DMS153 treated with DMSO at 0.1 percent for 48 hours (cell line): ENCODE measurements around the gene TRAF1.

ENCODE experiments used
- DNase-seq: peaks from one replicate; lab custom pipeline; 2025; ENCODE audit not compliant: unreplicated experiment; lab: John Stamatoyannopoulos, UW

TRAF1 gene

GRCh38 chr9:120853198-120853597 is 73.4 kb downstream of the TRAF1 start:
- DNase-seq = no peak
